GM21423 (cell line): ENCODE data around the gene MEGF6.

ENCODE experiments used
- ATAC-seq: cut with Tn5 transposase; IDR thresholded peaks from one replicate; pipeline ENCODE4 v1.9.1; 2021; ENCODE audit warnings: mild to moderate bottlenecking, moderate library complexity; ENCODE audit not compliant: unreplicated experiment

Gene MEGF6

DNA sequence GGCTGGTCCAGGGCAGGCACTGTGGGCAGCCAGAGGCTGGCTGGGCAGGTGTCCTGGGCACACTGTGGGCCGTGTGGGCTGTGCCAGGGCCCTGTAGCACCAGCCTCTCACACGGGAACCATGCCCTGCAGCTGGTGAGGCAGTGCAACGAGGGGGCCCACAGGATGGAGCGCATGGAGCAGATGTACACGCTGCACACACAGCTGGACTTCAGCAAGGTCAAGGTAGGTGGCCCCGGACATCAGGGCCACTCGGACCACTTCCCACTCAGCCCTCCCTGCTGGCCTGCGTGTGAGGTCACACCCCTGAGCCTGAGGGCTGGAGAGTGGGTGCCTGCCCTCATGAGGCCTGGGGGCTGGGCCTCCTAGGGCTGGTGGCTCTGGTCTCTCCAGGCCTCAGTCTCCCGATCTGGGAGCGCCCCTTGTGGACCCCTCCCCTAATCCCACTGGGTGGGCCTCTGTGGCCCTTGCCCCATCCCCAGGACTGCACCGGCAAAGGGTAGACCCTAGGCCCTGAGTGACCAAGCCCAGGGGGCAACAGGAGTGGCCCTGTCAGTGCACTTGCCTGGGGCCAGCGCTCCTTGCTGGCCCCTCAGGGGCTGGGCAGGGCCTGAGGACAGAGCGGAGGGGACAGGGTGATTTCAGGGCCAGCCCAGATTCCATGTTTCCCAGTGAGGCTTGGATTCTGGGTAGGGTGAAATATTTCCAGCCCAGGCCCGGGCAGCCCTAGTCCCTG lies 135.3 kb downstream of the MEGF6 start:
- ATAC-seq = no peak

GRCh38 chr1:3474421-3474820 lies 136.9 kb downstream of the MEGF6 start:
- ATAC-seq = no peak

GRCh38 chr1:3474016-3474415 lies 137.3 kb downstream of the MEGF6 start:
- no peak for ATAC-seq

DNA sequence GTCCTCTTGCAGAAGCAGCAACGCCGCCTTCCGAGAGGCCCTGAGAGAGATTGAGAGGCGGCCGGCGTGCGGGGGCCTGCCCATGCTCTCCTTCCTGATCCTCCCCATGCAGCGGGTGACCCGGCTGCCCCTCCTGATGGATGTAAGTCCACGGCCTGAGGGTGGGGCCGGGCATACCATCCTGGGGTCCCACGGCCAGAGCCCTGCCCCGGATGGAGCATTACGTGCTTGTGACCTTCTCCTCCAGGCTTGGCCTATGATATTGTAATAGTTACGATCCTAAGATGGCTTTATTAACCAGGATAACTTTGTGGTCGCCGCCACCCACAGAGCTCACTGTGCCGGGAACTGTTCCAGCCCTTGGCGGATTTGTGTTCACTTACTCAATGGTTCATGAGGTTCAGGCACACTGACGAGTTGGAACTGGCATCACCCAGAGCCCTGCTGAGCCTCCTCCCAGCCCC lies 137.9 kb downstream of the MEGF6 start:
- ATAC-seq = no peak

DNA sequence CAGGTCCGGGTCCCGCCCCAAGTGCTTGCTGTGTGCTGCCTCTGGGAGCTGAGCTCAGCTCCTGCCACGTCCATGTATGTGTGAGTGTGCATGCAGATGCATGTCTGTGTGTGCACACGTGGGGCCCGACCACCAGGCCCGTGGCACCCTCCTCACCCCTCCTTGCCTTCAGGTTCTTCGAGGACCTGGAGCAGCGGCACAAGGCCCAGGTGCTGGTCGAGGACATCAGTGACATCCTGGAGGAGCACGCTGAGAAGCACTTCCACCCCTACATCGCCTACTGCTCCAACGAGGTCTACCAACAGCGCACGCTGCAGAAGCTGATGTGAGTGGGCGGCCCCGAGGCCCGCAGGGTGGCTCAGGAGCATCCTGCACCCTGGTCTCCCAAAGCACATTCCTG lies 138.4 kb downstream of the MEGF6 start:
- ATAC-seq = no peak

- ATAC-seq = no peak
These were observed 139.0 kb downstream of the MEGF6 start for GRCh38 chr1:3472088-3472850.

- no peak for ATAC-seq
These were observed 139.8 kb downstream of the MEGF6 start for GRCh38 chr1:3471356-3472087.

DNA sequence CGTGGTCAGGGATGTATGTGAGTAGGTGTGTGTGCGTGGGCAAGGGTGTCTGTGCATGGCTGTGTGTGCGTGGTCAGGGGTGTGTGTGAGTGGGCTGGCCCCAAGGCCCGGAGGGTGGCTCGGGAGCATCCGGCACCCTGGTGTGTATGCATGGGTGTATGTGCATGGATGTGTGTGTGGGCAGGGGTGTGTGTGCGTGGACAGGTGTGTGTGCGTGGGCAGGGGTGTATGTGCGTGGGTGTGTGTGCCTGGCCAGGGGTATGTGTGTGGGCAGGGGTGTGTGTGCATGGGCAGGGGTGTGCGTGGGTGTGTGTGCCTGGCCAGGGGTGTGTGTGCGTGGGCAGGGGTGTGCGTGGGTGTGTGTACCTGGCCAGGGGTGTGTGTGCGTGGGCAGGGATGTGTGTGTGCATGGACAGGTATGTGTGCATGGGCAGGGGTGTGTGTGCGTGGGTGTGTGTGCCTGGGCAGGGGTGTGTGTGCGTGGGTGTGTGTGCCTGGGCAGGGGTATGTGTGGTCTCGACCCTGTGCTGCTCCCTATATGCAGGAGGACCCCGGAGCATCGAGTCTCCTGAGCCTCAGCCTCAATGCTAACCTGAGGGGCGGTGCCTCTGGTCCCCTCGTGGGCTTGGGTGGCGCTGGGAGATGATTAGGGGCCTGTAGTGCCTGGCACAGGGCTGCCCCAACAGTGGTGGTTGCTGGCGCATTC lies 140.5 kb downstream of the MEGF6 start:
- no peak for ATAC-seq

DNA sequence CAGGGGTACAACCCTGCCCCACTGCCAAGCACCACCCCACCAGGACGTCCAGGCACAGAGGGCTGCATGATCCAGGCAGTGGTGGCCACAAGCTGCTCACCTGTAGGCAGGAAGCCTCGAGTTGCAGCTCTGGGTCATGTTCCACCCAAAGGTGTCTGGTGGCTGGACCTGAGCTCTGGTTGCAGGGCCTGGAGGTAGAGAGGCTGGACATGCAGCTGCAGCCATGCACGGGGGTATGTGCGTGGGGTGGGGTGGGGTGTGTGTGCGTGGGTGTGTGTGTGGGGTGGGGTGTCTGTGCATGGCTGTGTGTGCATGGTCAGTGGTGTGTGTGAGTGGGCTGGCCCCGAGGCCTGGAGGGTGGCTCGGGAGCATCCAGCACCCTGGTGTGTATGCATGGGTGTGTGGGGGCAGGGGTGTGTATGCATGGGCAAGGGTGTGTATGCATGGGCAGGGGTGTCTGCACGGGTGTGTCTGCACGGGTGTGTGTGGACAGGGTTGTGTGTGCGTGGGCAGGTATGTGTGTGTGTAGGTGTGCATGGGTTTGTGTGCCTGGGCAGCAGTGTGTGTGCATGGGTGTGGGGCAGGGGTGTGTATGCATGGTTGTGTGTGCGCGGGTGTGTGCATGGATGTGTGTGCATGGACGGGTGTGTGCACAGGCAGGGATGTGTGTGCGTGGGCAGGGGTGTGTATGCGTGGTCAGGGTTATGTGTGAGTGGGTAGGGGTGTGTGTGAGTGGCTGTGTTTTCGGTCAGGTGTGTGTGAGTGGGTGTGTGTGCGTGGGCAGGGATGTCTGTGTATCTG lies 141.3 kb downstream of the MEGF6 start:
- ATAC-seq = no peak

DNA sequence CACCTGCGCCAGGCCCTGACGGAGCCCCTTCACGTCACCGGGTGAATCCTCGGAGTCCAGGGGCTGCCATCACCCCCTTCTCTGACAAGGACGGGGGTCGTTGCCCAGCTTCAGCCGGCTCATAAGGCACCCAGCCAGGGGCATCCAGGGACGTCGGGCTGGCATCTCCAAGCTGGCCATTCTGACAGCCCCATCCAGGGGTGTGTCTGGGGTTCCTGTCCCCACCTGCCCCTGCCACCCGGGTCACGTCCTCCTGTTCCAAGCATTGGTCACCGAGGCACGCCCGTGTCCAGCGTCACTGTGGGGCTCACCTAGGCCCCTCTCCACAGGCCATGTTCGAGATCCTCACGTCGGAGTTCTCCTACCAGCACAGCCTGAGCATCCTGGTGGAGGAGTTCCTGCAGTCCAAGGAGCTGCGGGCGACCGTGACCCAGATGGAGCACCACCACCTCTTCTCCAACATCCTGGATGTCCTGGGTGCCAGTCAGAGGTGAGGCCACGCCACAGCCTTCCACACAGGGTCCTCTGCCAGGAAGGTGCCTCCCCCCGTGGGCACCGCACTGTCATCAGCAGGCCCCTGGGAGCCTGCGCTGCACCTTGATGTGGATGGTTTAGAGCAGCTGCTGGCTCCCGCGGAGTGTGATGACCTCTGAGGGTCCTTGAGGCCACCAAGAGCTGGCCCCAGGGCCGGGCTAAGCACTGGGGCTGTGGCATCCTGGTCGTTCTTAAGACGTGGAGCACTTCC lies 142.0 kb downstream of the MEGF6 start:
- no peak for ATAC-seq

DNA sequence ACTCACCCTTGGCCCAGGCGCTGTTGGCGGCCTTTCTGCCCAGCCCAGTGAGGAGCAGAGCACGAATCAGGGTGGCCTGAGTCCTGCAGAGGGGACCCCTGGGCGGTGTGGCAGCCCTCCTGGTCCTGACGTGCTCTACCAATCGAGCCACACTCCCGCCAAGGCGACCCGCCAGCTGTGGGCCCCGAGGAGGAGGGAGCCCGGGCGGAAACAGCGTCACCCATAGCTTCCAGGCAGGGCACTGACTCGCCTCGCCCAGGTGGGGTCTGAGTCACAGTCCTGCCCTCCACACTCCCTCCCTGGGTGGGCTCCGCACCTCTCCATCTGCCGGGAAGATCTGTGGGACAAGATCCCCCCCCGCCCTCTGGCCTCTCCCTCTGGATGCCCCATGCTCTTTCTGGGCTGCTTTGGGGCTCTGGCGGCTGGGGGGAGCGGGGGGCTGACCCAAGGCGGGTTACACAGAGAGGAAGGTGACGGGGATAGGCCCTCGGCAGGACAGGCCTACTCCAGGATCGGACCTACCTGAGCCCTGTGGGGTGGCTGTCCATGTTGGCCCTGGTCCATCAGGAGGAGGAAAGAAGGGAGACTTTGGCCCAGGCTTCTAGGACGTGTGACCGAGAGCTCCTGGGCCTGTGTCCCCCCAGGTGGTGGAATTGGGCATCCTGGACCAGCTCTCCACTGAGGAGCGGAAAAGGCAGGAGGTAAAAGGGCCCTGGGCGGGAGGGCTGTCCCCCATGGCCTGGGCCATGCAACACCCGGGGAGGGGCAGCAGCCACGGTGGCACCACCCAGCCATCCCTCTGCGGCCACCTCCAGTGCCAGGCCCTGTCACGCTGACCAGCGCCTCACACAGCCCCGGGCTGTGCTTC lies 142.8 kb downstream of the MEGF6 start:
- no peak for ATAC-seq

DNA sequence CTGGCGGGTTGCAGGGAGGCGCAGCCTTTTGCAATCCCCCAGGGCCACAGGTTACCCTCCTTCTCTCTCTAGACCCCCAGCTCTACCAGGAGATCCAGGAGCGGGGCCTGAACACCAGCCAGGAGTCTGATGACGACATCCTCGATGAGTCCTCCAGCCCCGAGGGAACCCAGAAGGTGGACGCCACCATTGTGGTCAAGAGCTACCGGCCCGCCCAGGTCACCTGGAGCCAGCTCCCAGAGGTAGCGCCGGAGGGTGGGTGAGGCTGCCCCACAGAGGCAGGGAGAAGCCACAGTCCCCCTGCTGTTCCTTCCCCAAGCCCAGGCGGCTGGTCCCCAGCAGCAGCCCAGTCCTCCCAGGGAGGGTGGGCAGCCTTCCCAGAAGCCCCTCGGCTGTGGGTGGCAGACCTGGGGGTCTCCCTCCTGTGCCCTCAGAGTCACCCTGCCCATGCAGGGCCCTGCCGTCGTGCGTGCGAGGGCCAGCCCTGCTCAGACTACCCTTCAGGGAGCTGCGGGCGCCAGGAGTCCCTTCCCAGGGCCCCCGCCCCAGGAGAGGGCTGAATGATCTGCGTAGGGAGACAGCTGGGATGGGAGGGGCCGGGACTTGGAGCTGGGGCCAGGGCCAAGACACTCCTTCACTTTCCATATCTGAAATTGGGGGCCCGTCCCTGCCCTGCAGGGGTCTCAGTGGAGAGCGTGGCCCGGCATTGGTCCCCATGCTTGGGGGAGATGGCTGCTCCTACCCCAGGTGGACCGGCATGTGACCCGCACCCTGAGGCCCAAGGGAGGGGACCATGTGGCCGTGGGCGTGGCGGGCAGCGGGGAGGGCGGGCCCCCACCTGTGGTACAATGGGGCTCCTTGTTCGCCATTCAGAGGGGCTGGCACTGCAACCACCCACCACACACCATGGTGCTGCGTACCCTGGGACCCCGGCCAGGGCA lies 143.9 kb downstream of the MEGF6 start:
- no peak for ATAC-seq

GRCh38 chr1:3466366-3467075 lies 144.8 kb downstream of the MEGF6 start:
- no peak for ATAC-seq

GRCh38 chr1:3465935-3466321 lies 145.4 kb downstream of the MEGF6 start:
- ATAC-seq = no peak

DNA sequence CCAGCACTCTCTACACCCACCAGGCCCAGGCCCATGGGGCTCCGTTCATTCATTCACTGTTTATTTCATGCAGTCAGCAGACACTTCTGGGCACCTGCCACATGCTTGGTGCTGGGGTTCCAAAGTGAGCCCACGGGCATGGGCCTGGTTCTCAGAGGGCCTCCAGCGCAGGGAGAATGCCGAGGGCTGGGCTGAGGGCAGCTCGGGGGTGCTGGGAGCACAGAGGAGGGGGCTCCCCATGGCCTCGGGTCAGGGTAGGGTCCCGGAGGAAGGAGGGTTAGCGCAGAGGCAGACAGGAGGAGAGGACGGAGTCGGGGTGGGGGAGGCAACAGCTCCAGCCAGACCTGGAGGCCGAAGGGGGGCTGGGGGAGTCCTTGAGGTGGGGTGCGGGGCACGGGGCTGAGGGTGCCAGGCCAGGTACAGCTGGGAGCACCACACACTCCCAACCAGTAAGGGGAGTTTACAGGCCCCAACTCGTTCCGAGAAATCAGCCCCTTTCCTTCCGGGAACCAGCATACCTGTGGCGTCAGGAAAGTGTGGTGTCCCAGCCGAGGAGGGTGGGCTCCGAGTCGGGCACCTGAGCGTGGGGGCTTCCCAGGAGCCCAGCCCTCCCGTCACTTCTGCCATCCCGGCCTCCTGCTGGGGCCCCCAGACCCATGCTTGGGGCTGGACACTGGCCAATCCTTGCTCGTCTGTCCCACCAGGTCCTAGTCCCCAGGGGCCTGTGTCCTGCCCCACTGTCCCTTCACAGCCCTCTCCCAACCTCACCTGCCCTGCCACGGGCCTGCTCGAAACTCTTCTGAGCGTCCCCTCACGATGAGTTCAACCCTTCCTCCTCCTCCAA lies 146.0 kb downstream of the MEGF6 start:
- ATAC-seq = no peak

GRCh38 chr1:3464649-3465025 lies 146.7 kb downstream of the MEGF6 start:
- ATAC-seq = no peak
